Activated CD4-positive, alpha-beta T cell treated with anti-CD3 and anti-CD28 coated beads, Interleukin-10, Interleukin-2, amounts not matched to agents 100 ng/mL and 50 ng/mL, durations not matched to agents 16 hours and 8 hours (primary cell): ENCODE data around the gene IDH2.

Source experiments
- DNase-seq: peaks from one replicate; pipeline ENCODE4 v3.0.0-alpha.2; 2020

The IDH2 gene

GRCh38 chr15:90040618-90041017 is 61.6 kb downstream of the IDH2 start:
- no peak for DNase-seq

GRCh38 chr15:90039996-90040395 is 62.3 kb downstream of the IDH2 start:
- DNase-seq = no peak

- DNase-seq = no peak
Measured at GRCh38 chr15:90038632-90039095, 63.6 kb downstream of the IDH2 start.

- peak; percentile 90 for DNase-seq
Measured at GRCh38 chr15:90037961-90038631, 64.2 kb downstream of the IDH2 start.

GRCh38 chr15:90037511-90037860 is 64.8 kb downstream of the IDH2 start:
- DNase-seq = no peak

- DNase-seq = no peak
Measured at GRCh38 chr15:90036806-90037510, 65.3 kb downstream of the IDH2 start.

- DNase-seq = no peak
Measured at GRCh38 chr15:90036343-90036742, 65.9 kb downstream of the IDH2 start.

- no peak for DNase-seq
Measured at GRCh38 chr15:90035840-90036230, 66.4 kb downstream of the IDH2 start.

GRCh38 chr15:90035095-90035839 is 67.0 kb downstream of the IDH2 start:
- DNase-seq = no peak

GRCh38 chr15:90033448-90033847 is 68.8 kb downstream of the IDH2 start:
- DNase-seq = no peak
